ENCODE data around the gene AFAP1L2.

Gene AFAP1L2

GRCh38 chr10:114273910-114274309 lies 130.4 kb downstream of the AFAP1L2 start:
- DNase-seq = no peak

- no peak for DNase-seq
These were observed 131.6 kb downstream of the AFAP1L2 start for GRCh38 chr10:114272696-114273095.

- DNase-seq = no peak
These were observed 132.5 kb downstream of the AFAP1L2 start for GRCh38 chr10:114271779-114272167.

- DNase-seq = no peak
These were observed 133.1 kb downstream of the AFAP1L2 start for GRCh38 chr10:114271075-114271778.

- no peak for DNase-seq
These were observed 137.8 kb downstream of the AFAP1L2 start for GRCh38 chr10:114266521-114266920.

GRCh38 chr10:114265392-114266053 lies 138.8 kb downstream of the AFAP1L2 start:
- DNase-seq = no peak

- no peak for DNase-seq
These were observed 141.8 kb downstream of the AFAP1L2 start for GRCh38 chr10:114262496-114262895.

GRCh38 chr10:114261076-114261475 lies 143.2 kb downstream of the AFAP1L2 start:
- no peak for DNase-seq

GRCh38 chr10:114260366-114260765 lies 143.9 kb downstream of the AFAP1L2 start:
- no peak for DNase-seq

GRCh38 chr10:114259824-114260223 lies 144.5 kb downstream of the AFAP1L2 start:
- no peak for DNase-seq

- no peak for DNase-seq
These were observed 145.9 kb downstream of the AFAP1L2 start for GRCh38 chr10:114258274-114258840.

- DNase-seq = no peak
These were observed 146.8 kb downstream of the AFAP1L2 start for GRCh38 chr10:114257498-114257897.

GRCh38 chr10:114256822-114257221 lies 147.5 kb downstream of the AFAP1L2 start:
- no peak for DNase-seq

GRCh38 chr10:114256008-114256765 lies 148.1 kb downstream of the AFAP1L2 start:
- no peak for DNase-seq

- DNase-seq = peak in 1 of 56 donors; percentile 14
These were observed 149.1 kb downstream of the AFAP1L2 start for GRCh38 chr10:114255227-114255626.

- no peak for DNase-seq
These were observed 151.4 kb downstream of the AFAP1L2 start for GRCh38 chr10:114252883-114253282.

GRCh38 chr10:114252092-114252491 lies 152.2 kb downstream of the AFAP1L2 start:
- DNase-seq = no peak

- DNase-seq = no peak
These were observed 153.6 kb downstream of the AFAP1L2 start for GRCh38 chr10:114250716-114251115.

- DNase-seq = no peak
These were observed 154.1 kb downstream of the AFAP1L2 start for GRCh38 chr10:114250236-114250635.

- no peak for DNase-seq
These were observed 157.5 kb downstream of the AFAP1L2 start for GRCh38 chr10:114246679-114247305.

- no peak for DNase-seq
These were observed 159.0 kb downstream of the AFAP1L2 start for GRCh38 chr10:114245121-114245791.

All from amygdala (tissue), 56 donors.